Psoas muscle (tissue), 8 donors: Measurements from ENCODE around the gene PKNOX2. TPM values are rescaled to one million over a fixed set of nuclear protein-coding genes. Genes with fewer than 3 reads are reported as not detected.

Experiments used
- ATAC-seq, 4 donors: fragments of 200-7000 bp; cut with Tn5 transposase; one replicate each; pipeline ENCODE4 v1.9.1; 2020; ENCODE audit warnings: moderate library complexity in 3 of 4, mild to moderate bottlenecking in 2 of 4
- DNase-seq, 2 donors: peaks; one replicate each; pipeline ENCODE4 v3.0.0-alpha.2; 2020
- H3K27ac ChIP-seq: fragments of 200-600 bp; one replicate; pipeline ENCODE4 v1.8.0; 2022
- H3K27me3 ChIP-seq, 3 donors: fragments of 200-600 bp in 1 of 3; one replicate each; pipeline versions ENCODE4 v1.6.1 to v1.8.0; 2013 to 2022; ENCODE audit warnings: low read length in 2 of 3, mild to moderate bottlenecking in 2 of 3, moderate library complexity in 1 of 3; ENCODE audit not compliant: insufficient read depth in 3 of 3
- H3K36me3 ChIP-seq, 2 donors: fragments of 200-600 bp in 1 of 2; one replicate each; pipeline versions ENCODE4 v1.6.1 to v1.8.0; 2013 to 2022; ENCODE audit warnings: low read depth in 1 of 2, mild to moderate bottlenecking in 1 of 2, moderate library complexity in 1 of 2; ENCODE audit not compliant: insufficient read depth in 1 of 2
- H3K4me1 ChIP-seq: fragments of 200-600 bp; one replicate; pipeline ENCODE4 v1.8.0; 2022
- H3K4me3 ChIP-seq: fragments of 200-600 bp; one replicate; pipeline ENCODE4 v1.8.0; 2022; ENCODE audit warnings: mild to moderate bottlenecking
- H3K9me3 ChIP-seq: fragments of 200-600 bp; one replicate; pipeline ENCODE4 v1.8.0; 2022
- WGBS, 3 donors: extraction: QIAGEN DNeasy Blood & Tissue Kit; methylation state at CpG; one replicate each; pipeline versions ENCODE4 v1.1.6 to v1.1.7; 2013; 5-methylcytosine and 5-hydroxymethylcytosine counted together
- intact Hi-C, 2 donors: fragments of 100-400 bp; cut with DNase I; formaldehyde crosslinking; loops; one replicate each; pipeline versions ENCODE4 v1.11.0 to v1.14.2; 2022
- polyA plus RNA-seq, 3 donors: library from polyadenylated mRNA; stranded (reverse); fragments of 200-250 nt; gene quantifications; one replicate each; pipeline ENCODE4 v1.2.3, GENCODE V29; 2013
- total RNA-seq, 4 donors: library from RNA; stranded (reverse); fragmentation: NEBNext Ultra II Directional in 2 of 4; extraction: Animal tissue kit (Norgen Biotek cat#: 25700) in 2 of 4; gene quantifications; one replicate each; pipeline versions ENCODE4 v1.2.1 to v1.2.4, GENCODE V29; 2021 to 2023
- TF ChIP-seq, protein P1 (sequence below): fragments of 200-600 bp; IDR thresholded peaks from one replicate; pipeline ENCODE4 v1.8.0; 2022; ENCODE audit warnings: antibody characterized with exemption
- donor health status: healthy with polysubstance abuse.
- donor health status: DM: no; HTN: no; CAD: no; lungs with moderate emphysema.
- donor health status: Bipolar disorder and iron deficiency.
- donor health status: healthy.
- donor health status: DM: yes; HTN: yes; CAD: no.
- donor health status: DM: no; HTN: no; CAD: no.
- donor health status: DM: no; HTN: no; CAD: no.
- donor health status: DM: yes; HTN: yes; CAD: no.

The PKNOX2 gene
- total and polyA plus RNA-seq, 7 donors, result 1.8 to 30.5 (median 14.5) TPM

DNA sequence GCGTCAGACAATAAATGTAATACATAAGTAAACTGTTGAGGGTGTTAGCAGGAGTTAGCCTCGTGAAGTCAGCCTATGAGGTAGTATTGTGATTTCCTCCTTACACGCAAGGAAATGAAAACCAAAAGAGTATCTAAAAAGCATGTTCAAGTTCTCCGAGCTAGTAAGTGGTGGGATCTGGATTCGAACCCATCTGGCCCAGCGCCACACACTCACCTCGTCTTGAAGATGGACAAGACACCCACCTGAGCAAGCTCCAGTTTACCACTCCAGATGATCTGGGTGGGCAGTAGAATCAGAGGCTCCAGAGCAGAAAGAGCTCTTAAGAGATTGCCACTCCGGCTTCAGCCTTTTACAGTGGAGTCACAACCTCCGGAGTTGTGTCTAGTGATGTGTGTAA, 140.3 kb downstream of the PKNOX2 start:
- H3K4me1 ChIP-seq, result peaks cover 25% of the 10 kb centered on the region
- H3K36me3 ChIP-seq, result no peaks in the 10 kb centered on the region
- no peak overlapping the region for H3K27ac ChIP-seq
- no peak overlapping the region for H3K4me3 ChIP-seq
- no peak for DNase-seq
- WGBS, 3 donors, result 80 to 87% (median 87%) methylated on average over 9 of the region's 9 CpGs
- no peak for ATAC-seq
- intact Hi-C loops, result loop anchor here in 1 of 2 donors (5.0 kb wide), 1 partner anchor 138 kb away; no protein-coding TSS in a partner anchor
- TF ChIP-seq, protein P1, sequence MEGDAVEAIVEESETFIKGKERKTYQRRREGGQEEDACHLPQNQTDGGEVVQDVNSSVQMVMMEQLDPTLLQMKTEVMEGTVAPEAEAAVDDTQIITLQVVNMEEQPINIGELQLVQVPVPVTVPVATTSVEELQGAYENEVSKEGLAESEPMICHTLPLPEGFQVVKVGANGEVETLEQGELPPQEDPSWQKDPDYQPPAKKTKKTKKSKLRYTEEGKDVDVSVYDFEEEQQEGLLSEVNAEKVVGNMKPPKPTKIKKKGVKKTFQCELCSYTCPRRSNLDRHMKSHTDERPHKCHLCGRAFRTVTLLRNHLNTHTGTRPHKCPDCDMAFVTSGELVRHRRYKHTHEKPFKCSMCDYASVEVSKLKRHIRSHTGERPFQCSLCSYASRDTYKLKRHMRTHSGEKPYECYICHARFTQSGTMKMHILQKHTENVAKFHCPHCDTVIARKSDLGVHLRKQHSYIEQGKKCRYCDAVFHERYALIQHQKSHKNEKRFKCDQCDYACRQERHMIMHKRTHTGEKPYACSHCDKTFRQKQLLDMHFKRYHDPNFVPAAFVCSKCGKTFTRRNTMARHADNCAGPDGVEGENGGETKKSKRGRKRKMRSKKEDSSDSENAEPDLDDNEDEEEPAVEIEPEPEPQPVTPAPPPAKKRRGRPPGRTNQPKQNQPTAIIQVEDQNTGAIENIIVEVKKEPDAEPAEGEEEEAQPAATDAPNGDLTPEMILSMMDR, result no peak
- no peaks in the 10 kb centered on the region for H3K9me3 ChIP-seq
- H3K27me3 ChIP-seq, result no peaks in the 10 kb centered on the region

DNA sequence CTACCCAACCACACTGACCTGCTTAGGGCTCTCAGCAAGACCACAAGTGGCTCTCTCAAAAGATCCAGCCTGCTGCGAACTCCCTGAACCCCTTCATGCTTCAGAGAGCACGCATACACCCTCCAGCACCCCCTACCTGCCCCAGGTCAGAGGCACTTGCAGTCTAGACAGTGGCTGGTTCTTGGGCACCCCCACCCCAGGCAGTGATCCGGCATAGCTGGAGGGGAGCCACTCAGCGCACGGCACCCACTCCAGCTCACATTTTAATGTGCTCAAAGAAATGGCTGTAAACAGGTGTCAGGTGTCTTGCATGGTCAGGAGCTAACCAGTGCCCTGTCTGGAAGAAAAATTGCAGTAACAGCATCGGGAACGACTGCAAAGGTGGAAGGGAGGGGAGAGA, 140.8 kb downstream of the PKNOX2 start:
- H3K4me1 ChIP-seq, result peaks cover 20% of the 10 kb centered on the region
- no peaks in the 10 kb centered on the region for H3K9me3 ChIP-seq
- H3K4me3 ChIP-seq, result no peak overlapping the region
- no peak overlapping the region for H3K27ac ChIP-seq
- WGBS, 3 donors, result 49 to 72% (median 54%) methylated on average over 7 of the region's 7 CpGs
- DNase-seq (no peak), ATAC-seq (no peak)
- intact Hi-C loops, result no loop called here
- TF ChIP-seq, protein P1, result no peak
- no peaks in the 10 kb centered on the region for H3K27me3 ChIP-seq
- H3K36me3 ChIP-seq, result no peaks in the 10 kb centered on the region

DNA sequence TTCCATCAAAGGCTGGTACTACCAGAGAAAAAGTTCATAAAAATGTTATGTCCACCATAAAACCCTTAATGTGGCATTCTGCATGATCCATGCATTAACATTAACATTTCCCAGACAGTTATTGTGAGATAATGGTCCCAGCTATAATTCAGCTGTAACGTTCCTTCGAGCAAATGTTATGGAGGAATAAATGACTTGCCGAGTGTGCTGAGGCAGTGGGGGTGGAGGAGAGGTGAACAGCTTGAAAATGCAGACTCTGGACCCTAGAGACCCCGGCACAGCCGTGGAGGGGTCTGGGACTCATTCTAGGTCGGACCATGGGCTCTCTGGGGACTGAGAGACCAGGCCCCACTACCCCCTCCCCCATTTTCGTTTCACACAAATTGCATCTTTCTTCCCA, 141.9 kb downstream of the PKNOX2 start:
- no peak for ATAC-seq
- 92% methylated on average over 7 of the region's 7 CpGs for WGBS, 3 donors
- TF ChIP-seq, protein P1, result no peak

DNA sequence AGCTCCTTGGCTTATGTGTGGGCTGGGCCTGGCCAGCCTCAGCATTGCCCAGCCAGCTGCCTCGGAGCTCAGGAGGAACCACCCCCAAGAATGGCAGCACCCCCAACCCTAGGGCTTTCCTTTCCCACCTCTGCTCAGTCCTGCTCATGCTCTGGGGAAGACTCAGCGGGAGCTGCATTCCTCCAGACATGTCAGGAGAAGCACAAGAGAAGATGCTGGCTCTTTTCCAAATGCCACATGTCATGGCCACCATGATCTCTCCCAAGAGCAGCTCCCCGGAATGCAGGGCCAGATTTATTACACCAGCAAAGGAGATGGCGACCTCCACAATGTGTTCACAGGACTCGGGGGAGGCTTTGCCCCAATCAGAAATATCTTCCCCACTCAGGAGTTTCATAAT, 143.7 kb downstream of the PKNOX2 start:
- TF ChIP-seq, protein P1, result no peak
- peaks cover 6% of the 10 kb centered on the region for H3K4me1 ChIP-seq
- no peak for DNase-seq
- WGBS, 3 donors, result 66 to 80% (median 73%) methylated on average over 5 of the region's 5 CpGs
- H3K27me3 ChIP-seq, result no peaks in the 10 kb centered on the region
- no peaks in the 10 kb centered on the region for H3K9me3 ChIP-seq
- no peak for ATAC-seq
- H3K27ac ChIP-seq, result no peak overlapping the region
- no peaks in the 10 kb centered on the region for H3K36me3 ChIP-seq
- H3K4me3 ChIP-seq, result no peak overlapping the region
- intact Hi-C loops, result no loop called here

More for the DNA sequence above, 141.9 kb downstream of the PKNOX2 start:
- Histone ChIP-seq H3K4me3 (no peak overlapping the region), H3K36me3 (no peaks in the 10 kb centered on the region), H3K4me1 (peaks cover 9% of the 10 kb centered on the region), H3K27ac (no peak overlapping the region), H3K9me3 (no peaks in the 10 kb centered on the region), H3K27me3 (no peaks in the 10 kb centered on the region)
- intact Hi-C loops, result no loop called here
- no peak for DNase-seq

DNA sequence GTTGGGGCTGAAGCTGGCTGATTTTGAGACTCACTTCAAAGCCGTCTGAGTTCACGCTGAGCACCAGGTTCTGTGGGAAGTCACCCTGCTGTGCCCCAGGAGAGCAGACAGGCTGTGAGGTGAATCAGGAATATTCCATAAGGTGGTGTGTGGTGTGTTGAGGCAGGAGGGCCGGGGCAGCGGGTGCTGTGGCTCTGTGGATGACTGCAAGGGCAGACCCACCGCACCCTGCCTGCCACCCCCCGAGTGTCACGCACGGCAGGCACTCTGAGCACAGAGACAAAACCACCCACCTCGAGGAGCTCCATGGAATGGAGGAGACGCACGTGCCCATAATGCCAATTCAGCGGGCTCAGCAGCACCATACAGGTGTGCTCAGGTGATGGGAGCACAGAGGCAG, 147.8 kb downstream of the PKNOX2 start:
- no peaks in the 10 kb centered on the region for H3K4me1 ChIP-seq
- H3K36me3 ChIP-seq, result no peaks in the 10 kb centered on the region
- H3K27ac ChIP-seq, result no peak overlapping the region
- ATAC-seq, result no peak
- no peak for DNase-seq
- H3K27me3 ChIP-seq, result no peaks in the 10 kb centered on the region
- intact Hi-C loops, result no loop called here
- TF ChIP-seq, protein P1, result no peak
- no peaks in the 10 kb centered on the region for H3K9me3 ChIP-seq
- H3K4me3 ChIP-seq, result no peak overlapping the region
- 92 to 96% (median 94%) methylated on average over 12 of the region's 12 CpGs for WGBS, 3 donors
